H9 (cell line): ENCODE data around the gene ATP10B. TPM values are rescaled to one million over a fixed set of nuclear protein-coding genes. Genes with fewer than 3 reads are reported as not detected.

Source experiments
- DNase-seq: peaks from one replicate; pipeline ENCODE4 v3.0.0-alpha.2; 2017
- H2AFZ ChIP-seq: one replicate; pipeline ENCODE4 v1.6.1; 2013; ENCODE audit warnings: mild to moderate bottlenecking, low read length, control low read depth, moderate library complexity
- H2AK5ac ChIP-seq: 2 replicates; pipeline ENCODE4 v1.6.1; 2013; ENCODE audit warnings: low read length, control low read depth, mixed read lengths; ENCODE audit not compliant: insufficient read length
- H2BK120ac ChIP-seq: one replicate; pipeline ENCODE4 v1.6.1; 2013; ENCODE audit warnings: low read depth, mild to moderate bottlenecking, low read length, control low read depth, inconsistent platforms; ENCODE audit not compliant: poor library complexity, severe bottlenecking
- H2BK12ac ChIP-seq: 2 replicates; pipeline ENCODE4 v1.6.1; 2013; ENCODE audit warnings: low read length, control low read depth, mixed read lengths, low read depth; ENCODE audit not compliant: insufficient read length
- H2BK15ac ChIP-seq: 2 replicates; pipeline ENCODE4 v1.6.1; 2013; ENCODE audit warnings: low read depth, low read length, control low read depth
- H2BK20ac ChIP-seq: one replicate; pipeline ENCODE4 v1.6.1; 2013; ENCODE audit warnings: low read depth, mild to moderate bottlenecking, low read length, control low read depth, inconsistent platforms; ENCODE audit not compliant: poor library complexity, severe bottlenecking
- H2BK5ac ChIP-seq: 2 replicates; pipeline ENCODE4 v1.6.1; 2013; ENCODE audit warnings: low read length, control low read depth, mixed read lengths; ENCODE audit not compliant: insufficient read length
- H3K14ac ChIP-seq: 2 replicates; pipeline ENCODE4 v1.6.1; 2013; ENCODE audit warnings: low read length, control low read depth; ENCODE audit not compliant: insufficient read depth
- H3K18ac ChIP-seq: 2 replicates; pipeline ENCODE4 v1.6.1; 2013; ENCODE audit warnings: low read depth, mild to moderate bottlenecking, mixed read lengths, low read length, control low read depth; ENCODE audit not compliant: insufficient read length
- H3K23ac ChIP-seq: 2 replicates; pipeline ENCODE4 v1.6.1; 2013; ENCODE audit warnings: low read length, control low read depth, mixed read lengths, low read depth; ENCODE audit not compliant: insufficient read length
- H3K23me2 ChIP-seq: 2 replicates; pipeline ENCODE4 v1.6.1; 2013; ENCODE audit warnings: low read depth, mild to moderate bottlenecking, mixed read lengths, low read length, control low read depth; ENCODE audit not compliant: insufficient read length, poor library complexity, severe bottlenecking
- H3K27ac ChIP-seq: 2 replicates; pipeline ENCODE4 v1.5.1; 2013; ENCODE audit warnings: low read length, control low read depth, mixed read lengths, low read depth; ENCODE audit not compliant: insufficient read length
- H3K27me3 ChIP-seq: 2 replicates; pipeline ENCODE4 v1.6.1; 2013; ENCODE audit warnings: low read length, control low read depth, inconsistent platforms; ENCODE audit not compliant: insufficient read depth
- H3K4ac ChIP-seq: 2 replicates; pipeline ENCODE4 v1.6.1; 2013; ENCODE audit warnings: low read depth, mild to moderate bottlenecking, control low read depth, inconsistent platforms, low read length, moderate library complexity
- H3K4me1 ChIP-seq: 2 replicates; pipeline ENCODE4 v1.6.1; 2013; ENCODE audit warnings: low read length, control low read depth, inconsistent platforms; ENCODE audit not compliant: insufficient read depth
- H3K4me2 ChIP-seq: 2 replicates; pipeline ENCODE4 v1.6.1; 2013; ENCODE audit warnings: low read length, control low read depth, mixed read lengths; ENCODE audit not compliant: insufficient read length, insufficient read depth
- H3K56ac ChIP-seq: 2 replicates; pipeline ENCODE4 v1.6.1; 2013; ENCODE audit warnings: low read depth, mild to moderate bottlenecking, mixed read lengths, low read length, control low read depth; ENCODE audit not compliant: insufficient read length
- H3K79me1 ChIP-seq: 2 replicates; pipeline ENCODE4 v1.6.1; 2013; ENCODE audit warnings: low read depth, mild to moderate bottlenecking, moderate library complexity, low read length, control low read depth, inconsistent platforms; ENCODE audit not compliant: insufficient read depth, poor library complexity, severe bottlenecking
- H3K79me2 ChIP-seq: 2 replicates; pipeline ENCODE4 v1.6.1; 2013; ENCODE audit warnings: low read length, control low read depth, inconsistent platforms; ENCODE audit not compliant: insufficient read depth
- H3K9ac ChIP-seq: 2 replicates; pipeline ENCODE4 v1.6.1; 2013; ENCODE audit warnings: low read length, control low read depth, mixed read lengths; ENCODE audit not compliant: insufficient read length; ENCODE audit errors: extremely low read depth
- H3K9me3 ChIP-seq: one replicate; pipeline ENCODE4 v1.6.1; 2013; ENCODE audit warnings: low read depth, low read length, inconsistent platforms; ENCODE audit not compliant: control insufficient read depth
- H3T11ph ChIP-seq: one replicate; pipeline ENCODE4 v1.6.1; 2013; ENCODE audit warnings: mild to moderate bottlenecking, low read length, control low read depth, inconsistent platforms
- H4K20me1 ChIP-seq: one replicate; pipeline ENCODE4 v1.6.1; 2013; ENCODE audit not compliant: control insufficient read depth, insufficient read length, insufficient read depth
- H4K5ac ChIP-seq: 2 replicates; pipeline ENCODE4 v1.6.1; 2013; ENCODE audit warnings: low read depth, mild to moderate bottlenecking, mixed read lengths, low read length, control low read depth; ENCODE audit not compliant: insufficient read length
- H4K8ac ChIP-seq: replicated peaks from 2 replicates; pipeline ENCODE4 v1.6.1; 2013; ENCODE audit warnings: low read length, control low read depth, mixed read lengths, low read depth; ENCODE audit not compliant: insufficient read length
- H4K91ac ChIP-seq: 2 replicates; pipeline ENCODE4 v1.6.1; 2013; ENCODE audit warnings: low read depth, mild to moderate bottlenecking, moderate library complexity, mixed read lengths, low read length, control low read depth; ENCODE audit not compliant: insufficient read length
- H3K27ac Mint-ChIP-seq, 3 experiments: 2 replicates in 2 of 3; 3 replicates in 1 of 3; pipeline ENCODE4 v1.8.0; 2020 to 2021; ENCODE audit warnings: mixed read lengths in 3 of 3, mild to moderate bottlenecking in 1 of 3, moderate library complexity in 1 of 3
- H3K27me3 Mint-ChIP-seq: 2 replicates; pipeline ENCODE4 v1.8.0; 2021; ENCODE audit warnings: low read depth, mild to moderate bottlenecking, moderate library complexity, mixed read lengths
- H3K36me3 Mint-ChIP-seq, 3 experiments: 2 replicates in 2 of 3; 3 replicates in 1 of 3; pipeline ENCODE4 v1.8.0; 2020 to 2021; ENCODE audit warnings: low read depth in 3 of 3, mixed read lengths in 3 of 3; ENCODE audit not compliant: insufficient read depth in 1 of 3
- H3K4me1 Mint-ChIP-seq, 2 experiments: 2 replicates each; pipeline ENCODE4 v1.8.0; 2020; ENCODE audit warnings: mixed read lengths in 2 of 2
- H3K4me3 Mint-ChIP-seq, 2 experiments: 2 replicates in 1 of 2; 3 replicates in 1 of 2; pipeline ENCODE4 v1.8.0; 2020 to 2021; ENCODE audit warnings: mild to moderate bottlenecking in 2 of 2, mixed read lengths in 2 of 2, moderate library complexity in 1 of 2
- H3K9me3 Mint-ChIP-seq, 2 experiments: 2 replicates in 1 of 2; 3 replicates in 1 of 2; pipeline ENCODE4 v1.8.0; 2020; ENCODE audit warnings: mild to moderate bottlenecking in 2 of 2, mixed read lengths in 2 of 2, moderate library complexity in 1 of 2
- CTCF ChIP-seq: fragments of 200-600 bp; sonication (generic); conservative IDR thresholded peaks from 3 replicates; pipeline ENCODE4 v1.8.0; 2021; ENCODE audit warnings: antibody characterized with exemption, mild to moderate bottlenecking
- WGBS: extraction: QIAGEN DNeasy Blood & Tissue Kit; methylation state at CpG from one replicate; pipeline ENCODE4 v1.1.7; 2013; ENCODE audit warnings: missing lambda C conversion rate, low lambda C conversion rate, mixed read lengths; ENCODE audit not compliant: insufficient read length; ENCODE audit errors: extremely low coverage; 5-methylcytosine and 5-hydroxymethylcytosine counted together
- total RNA-seq: library from RNA; stranded (reverse); gene quantifications from 2 replicates; pipeline ENCODE4 v1.2.1, GENCODE V29; 2021

The ATP10B gene
- total RNA-seq, 1 experiment from 2014 or later, result 0.42 TPM

GRCh38 chr5:160668356-160668755, 183.7 kb downstream of the ATP10B start:
- Histone ChIP-seq H3K14ac (no peak overlapping the region), H4K8ac (no peak overlapping the region), H3K79me1 (no peaks in the 10 kb centered on the region), H2BK120ac (no peak overlapping the region), H2BK20ac (no peak overlapping the region), H2BK15ac (no peak overlapping the region), H4K91ac (no peak overlapping the region), H3K56ac (no peak overlapping the region), H2AK5ac (no peak overlapping the region), H2AFZ (no peak overlapping the region), H3K27me3 (no peaks in the 10 kb centered on the region), H3K9me3 (no peaks in the 10 kb centered on the region), H3K4me2 (no peak overlapping the region), H3K18ac (no peak overlapping the region), H3K4ac (no peak overlapping the region), H3K9ac (no peak overlapping the region), H3T11ph (no peak overlapping the region), H3K27ac (no peak overlapping the region), H3K79me2 (no peaks in the 10 kb centered on the region), H3K23ac (no peak overlapping the region), H2BK12ac (no peak overlapping the region), H4K5ac (no peak overlapping the region), H2BK5ac (no peak overlapping the region), H3K4me1 (no peaks in the 10 kb centered on the region), H4K20me1 (no peaks in the 10 kb centered on the region), H3K23me2 (no peaks in the 10 kb centered on the region)
- no peaks in the 10 kb centered on the region for H3K9me3 Mint-ChIP-seq
- DNase-seq, result no peak
- WGBS, result no CpG with 5 or more reads among the region's 2 CpGs
- H3K4me3 Mint-ChIP-seq, result no peak overlapping the region
- no peaks in the 10 kb centered on the region for H3K36me3 Mint-ChIP-seq
- no peak overlapping the region for H3K27ac Mint-ChIP-seq
- TF ChIP-seq CTCF, result no peak
- no peaks in the 10 kb centered on the region for H3K27me3 Mint-ChIP-seq
- peaks cover 11 to 19% of the 10 kb centered on the region in 2 experiments for H3K4me1 Mint-ChIP-seq
